AG04450 (cell line): ENCODE results near the gene SERINC5. TPM values are rescaled to one million over a fixed set of nuclear protein-coding genes. Genes with fewer than 3 reads are reported as not detected.

ENCODE experiments used
- CTCF ChIA-PET: fragments of 300-600, 350-600 bp; formaldehyde crosslinking; extraction: SDS; loops from one replicate; lab custom pipeline; 2022; ENCODE audit warnings: antibody characterized with exemption, inconsistent platforms; lab: Charles Lee
- POLR2A ChIA-PET: fragments of 350-600 bp; formaldehyde crosslinking; extraction: SDS; loops from one replicate; lab custom pipeline; 2021; ENCODE audit warnings: antibody characterized with exemption, inconsistent platforms; lab: Yijun Ruan, JAX
- DNase-seq: peaks from one replicate; pipeline ENCODE4 v3.0.0-alpha.2; 2011; ENCODE audit warnings: low read depth, low spot score
- H3K27ac ChIP-seq: one replicate; pipeline ENCODE4 v1.5.1; 2012; ENCODE audit warnings: low read depth, low read length, control low read depth
- H3K27me3 ChIP-seq: one replicate; pipeline ENCODE4 v1.6.0; 2012; ENCODE audit warnings: low read length; ENCODE audit not compliant: control insufficient read depth, insufficient read depth
- H3K4me3 ChIP-seq: 2 replicates; pipeline ENCODE4 v1.5.1; 2011; ENCODE audit warnings: mild to moderate bottlenecking, low read depth, low read length, control low read depth
- H3K9me3 ChIP-seq: 2 replicates; pipeline ENCODE4 v1.5.1; 2012; ENCODE audit warnings: low read length; ENCODE audit not compliant: control insufficient read depth, insufficient read depth
- CTCF ChIP-seq: IDR thresholded peaks from 2 replicates; pipeline ENCODE4 v1.5.1; 2011; ENCODE audit warnings: low read depth, low read length, control low read depth, inconsistent platforms
- polyA plus RNA-seq: library from polyadenylated mRNA; depleted of rRNA; stranded (reverse); fragments of >200 nt; gene quantifications from 2 replicates; pipeline ENCODE4 v1.2.3, GENCODE V29; 2011

The SERINC5 gene
- polyA plus RNA-seq, 1 experiment = 8.5 TPM

DNA sequence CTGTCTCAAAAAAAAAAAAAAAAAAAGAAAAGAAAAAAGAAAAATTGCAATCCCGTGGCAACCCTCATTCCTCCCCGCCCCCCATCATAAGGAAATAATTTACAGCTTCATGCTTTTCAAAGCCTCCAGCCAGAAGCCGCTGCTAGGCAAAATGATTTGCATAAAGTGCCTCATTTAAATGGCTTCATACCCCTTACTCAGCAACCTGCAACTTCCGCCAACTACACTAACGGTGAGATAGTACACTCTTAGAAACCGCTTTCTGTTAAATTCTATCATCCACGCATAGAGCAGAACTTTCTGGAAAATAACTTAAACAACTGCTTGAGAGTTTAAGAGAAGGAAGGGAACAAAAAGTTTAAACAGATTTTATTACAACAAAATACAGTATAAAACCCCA is 17.8 kb downstream of the SERINC5 start:
- ChIA-PET CTCF (no interaction called here), POLR2A (interaction anchor here (1.1 kb wide), 1 partner anchor 9 kb away, joined by 3 read pairs; no protein-coding TSS in a partner anchor)
- Histone ChIP-seq H3K27me3 (no peaks in the 10 kb centered on the region), H3K9me3 (peaks cover 17% of the 10 kb centered on the region), H3K27ac (no peak overlapping the region), H3K4me3 (no peak overlapping the region)
- no peak for DNase-seq
- TF ChIP-seq CTCF = no peak

DNA sequence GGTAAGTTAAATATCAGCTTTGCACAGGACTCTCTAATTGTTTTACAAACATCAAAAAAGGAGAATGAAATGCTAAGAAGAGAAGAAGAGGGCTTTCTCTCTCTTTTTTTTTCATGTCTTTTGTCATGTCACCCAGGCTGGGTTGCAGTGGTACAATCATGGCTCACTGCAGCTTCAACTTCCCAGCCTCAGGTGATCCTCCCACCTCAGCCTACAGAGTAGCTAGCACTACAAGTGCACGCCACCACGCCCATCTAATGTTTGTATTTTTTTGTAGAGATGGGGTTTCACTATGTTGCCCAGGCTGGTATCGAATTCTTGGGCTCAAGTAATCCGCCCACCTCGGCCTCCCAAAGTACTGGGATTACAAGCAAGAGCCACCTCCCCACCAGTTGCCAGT is 18.6 kb downstream of the SERINC5 start:
- H3K27me3 ChIP-seq = no peaks in the 10 kb centered on the region
- ChIA-PET CTCF (no interaction called here), POLR2A (interaction anchor here (1.1 kb wide), 1 partner anchor 10 kb away, joined by 3 read pairs; no protein-coding TSS in a partner anchor)
- no peak overlapping the region for H3K27ac ChIP-seq
- DNase-seq = no peak
- no peak for TF ChIP-seq CTCF
- peaks cover 11% of the 10 kb centered on the region for H3K9me3 ChIP-seq
- H3K4me3 ChIP-seq = no peak overlapping the region

GRCh38 chr5:80234116-80234948 is 21.5 kb downstream of the SERINC5 start:
- no peak for DNase-seq
- H3K27ac ChIP-seq = no peak overlapping the region
- H3K27me3 ChIP-seq = no peaks in the 10 kb centered on the region
- POLR2A ChIA-PET = interaction anchor here (0.7 kb wide), 1 partner anchor 45 kb away, joined by 6 read pairs; no protein-coding TSS in a partner anchor
- CTCF ChIA-PET = interaction anchor here (0.7 to 1.0 kb wide), 2 partner anchors 151 to 1041 kb away, joined by 4 to 6 read pairs; no protein-coding TSS in a partner anchor
- no peak for TF ChIP-seq CTCF
- no peak overlapping the region for H3K4me3 ChIP-seq
- H3K9me3 ChIP-seq = no peaks in the 10 kb centered on the region

GRCh38 chr5:80231693-80232092 is 24.2 kb downstream of the SERINC5 start:
- no peak for TF ChIP-seq CTCF
- CTCF ChIA-PET = no interaction called here
- Histone ChIP-seq H3K27me3 (no peaks in the 10 kb centered on the region), H3K9me3 (no peaks in the 10 kb centered on the region), H3K27ac (peak overlapping the region; percentile 25), H3K4me3 (no peak overlapping the region)
- POLR2A ChIA-PET = interaction anchor here (0.7 kb wide), 1 partner anchor 105 kb away, joined by 9 read pairs; no protein-coding TSS in a partner anchor
- no peak for DNase-seq

DNA sequence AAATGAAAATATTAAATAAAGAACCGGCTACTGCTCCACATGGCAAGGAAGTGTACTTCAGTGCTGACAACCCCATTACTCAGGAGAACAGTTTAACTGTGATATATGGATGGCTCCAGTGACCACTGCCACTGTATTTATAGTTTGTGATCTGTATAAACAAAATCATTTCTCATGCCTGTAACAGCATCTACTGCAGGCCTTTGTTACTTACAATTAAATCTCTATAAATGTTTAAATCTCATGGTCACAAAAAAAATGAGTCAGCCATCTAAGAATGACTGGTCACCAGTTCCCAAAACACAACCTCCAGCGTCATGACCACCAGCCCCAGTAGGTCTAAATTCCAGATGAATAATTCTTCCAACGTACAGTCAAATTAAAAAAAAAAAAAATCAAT is 24.6 kb downstream of the SERINC5 start:
- POLR2A ChIA-PET = no interaction called here
- TF ChIP-seq CTCF = no peak
- no peak for DNase-seq
- Histone ChIP-seq H3K27ac (peak overlapping the region; percentile 25), H3K9me3 (no peaks in the 10 kb centered on the region), H3K27me3 (no peaks in the 10 kb centered on the region), H3K4me3 (no peak overlapping the region)
- CTCF ChIA-PET = no interaction called here
